GM18861 (cell line): Measurements from ENCODE around the gene SEZ6.

ENCODE experiments used
- ATAC-seq: cut with Tn5 transposase; IDR thresholded peaks from one replicate; pipeline ENCODE4 v1.9.1; 2021; ENCODE audit not compliant: unreplicated experiment

Gene SEZ6

GRCh38 chr17:29005936-29006511, at the start of gene SEZ6:
Gene SEZ6, minus strand, starts transcription at chr17:29006033. Its CDS starts 164 bp downstream, at chr17:29005869.
- no peak for ATAC-seq

- no peak for ATAC-seq
Measured at GRCh38 chr17:29054835-29055234, 49.0 kb upstream of the SEZ6 start.

- ATAC-seq: no peak
Measured at GRCh38 chr17:29051731-29052130, 45.9 kb upstream of the SEZ6 start.

- ATAC-seq: no peak
Measured at GRCh38 chr17:29051194-29051593, 45.4 kb upstream of the SEZ6 start.

GRCh38 chr17:29050176-29050575, 44.3 kb upstream of the SEZ6 start:
- ATAC-seq: no peak

- no peak for ATAC-seq
Measured at GRCh38 chr17:29049541-29050145, 43.8 kb upstream of the SEZ6 start.

- no peak for ATAC-seq
Measured at GRCh38 chr17:29048440-29049368, 42.9 kb upstream of the SEZ6 start.

GRCh38 chr17:29046473-29046839, 40.6 kb upstream of the SEZ6 start:
- ATAC-seq: no peak

GRCh38 chr17:29045734-29046472, 40.1 kb upstream of the SEZ6 start:
- no peak for ATAC-seq

- ATAC-seq: no peak
Measured at GRCh38 chr17:29045026-29045425, 39.2 kb upstream of the SEZ6 start.

- ATAC-seq: no peak
Measured at GRCh38 chr17:29043539-29044145, 37.8 kb upstream of the SEZ6 start.

GRCh38 chr17:29042679-29043538, 37.1 kb upstream of the SEZ6 start, which contains the start of gene PIPOX:
Gene PIPOX, plus strand, starts transcription at chr17:29043141. Its CDS starts 85 bp downstream, at chr17:29043226.
- no peak for ATAC-seq

- ATAC-seq: no peak
Measured at GRCh38 chr17:29042026-29042678, 36.3 kb upstream of the SEZ6 start.

- no peak for ATAC-seq
Measured at GRCh38 chr17:29041571-29041970, 35.7 kb upstream of the SEZ6 start.

GRCh38 chr17:29041091-29041490, 35.3 kb upstream of the SEZ6 start:
- ATAC-seq: no peak

- no peak for ATAC-seq
Measured at GRCh38 chr17:29039764-29040598, 34.1 kb upstream of the SEZ6 start.

- no peak for ATAC-seq
Measured at GRCh38 chr17:29038085-29038795, 32.4 kb upstream of the SEZ6 start.

- ATAC-seq: no peak
Measured at GRCh38 chr17:29037739-29038084, 31.9 kb upstream of the SEZ6 start.
